Activated CD4-positive, CD25-positive, alpha-beta regulatory T cell treated with anti-CD3 and anti-CD28 coated beads, Interleukin-2, amount 50 U/mL, for 72 hours (primary cell): ENCODE results near the gene A4GNT.
A peak's percentile ranks its signal among the peaks of the same experiment; 100 is the strongest.
"Not testable (repeated sequence)": the region's sequence is repeated elsewhere in the genome, so short reads cannot be mapped to it uniquely, and the experiment has no call there.

Source experiments
- DNase-seq: peaks from one replicate; pipeline ENCODE4 v3.0.0; 2021

Gene A4GNT

DNA sequence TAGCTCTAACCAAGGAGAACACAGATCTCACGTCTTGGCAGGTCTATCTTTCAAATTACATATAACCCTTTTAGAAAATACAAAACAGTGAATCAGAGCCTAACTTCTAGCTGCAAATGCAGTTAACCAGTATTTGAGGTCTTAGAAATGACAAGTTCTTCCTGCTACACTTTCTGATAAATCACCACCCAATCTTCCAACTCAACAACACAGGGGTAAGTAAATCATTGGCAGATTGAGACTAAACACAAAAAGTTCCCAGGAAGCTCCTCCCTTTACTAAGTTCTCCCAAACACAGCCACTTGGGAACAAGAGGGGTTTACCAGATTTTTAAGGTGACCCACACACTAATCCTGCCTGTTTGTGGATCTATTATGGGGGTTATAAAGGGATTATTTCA, at the start of gene A4GNT:
Gene A4GNT, minus strand, starts transcription at position 152 of the 400 bp plus-strand sequence. CDS start 1,134 bp downstream, outside the sequence.
- no peak for DNase-seq

DNA sequence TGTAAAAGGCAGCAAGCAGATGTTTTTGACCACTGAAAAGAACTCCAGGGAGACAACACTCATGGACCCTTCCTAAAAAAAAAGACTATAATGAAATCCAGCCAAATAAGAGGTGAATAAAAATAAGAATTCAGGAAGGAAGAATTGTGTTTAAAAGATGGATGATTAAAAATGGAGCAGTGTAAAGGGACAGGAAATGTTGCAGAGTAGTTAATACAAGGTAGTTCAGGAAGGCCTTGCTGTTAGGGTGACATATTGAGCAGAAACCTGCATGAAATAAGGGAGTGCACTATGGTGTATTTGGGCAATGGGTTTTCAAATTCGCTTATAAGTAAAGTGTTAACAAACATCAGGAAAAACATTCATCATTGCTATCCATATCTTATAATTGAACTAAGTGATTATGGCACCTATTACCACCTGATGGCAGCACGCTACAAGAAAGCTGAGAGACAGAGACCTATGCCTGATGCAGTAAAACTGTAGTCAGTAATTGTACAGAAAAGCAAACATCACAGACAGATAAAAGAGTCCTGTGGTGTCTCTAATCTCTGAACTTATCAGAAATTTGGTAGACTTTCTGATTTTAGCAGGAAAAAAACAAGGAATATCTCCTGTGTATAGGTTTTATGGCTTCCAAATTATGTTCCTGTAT, 48.3 kb upstream of the A4GNT start:
- DNase-seq, result no peak

DNA sequence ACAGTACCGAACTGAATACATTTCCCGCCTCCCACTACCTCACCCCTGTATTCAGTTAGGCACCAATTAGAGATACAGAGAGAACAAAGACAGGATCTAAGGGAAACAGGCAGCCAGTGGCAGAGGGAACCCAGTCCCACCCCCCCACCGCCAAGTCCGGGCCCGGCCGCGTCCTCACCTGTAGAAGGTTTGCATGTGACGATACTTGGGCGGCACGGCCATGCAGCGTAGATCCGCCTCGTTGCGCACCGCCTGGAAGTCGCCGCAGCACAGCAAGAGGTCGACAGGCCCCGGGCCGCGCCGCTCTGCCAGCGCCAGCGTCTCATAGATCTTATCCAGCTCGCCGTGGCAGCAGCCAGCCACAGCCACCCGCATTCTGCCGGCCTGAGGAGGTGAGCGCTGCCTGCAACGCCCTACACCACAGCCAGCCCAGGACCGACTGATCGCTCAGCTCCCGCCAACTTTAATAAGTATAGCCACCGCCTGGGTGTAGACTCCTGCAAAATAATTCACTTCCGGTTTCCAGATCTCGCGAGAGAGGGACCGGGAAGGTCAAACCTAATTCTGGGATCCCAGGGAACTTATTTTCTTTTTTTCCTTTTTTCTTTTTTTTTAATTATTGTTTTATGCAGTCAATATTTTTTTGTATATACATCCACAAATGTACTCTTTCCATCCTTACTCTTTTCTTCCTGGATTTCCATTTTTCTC, 42.4 kb upstream of the A4GNT start, which contains the start of gene DBR1:
Gene DBR1, minus strand, starts transcription at position 501 of the 711 bp plus-strand sequence. Its CDS starts 126 bp downstream, at position 375.
- peak; percentile 73 for DNase-seq

DNA sequence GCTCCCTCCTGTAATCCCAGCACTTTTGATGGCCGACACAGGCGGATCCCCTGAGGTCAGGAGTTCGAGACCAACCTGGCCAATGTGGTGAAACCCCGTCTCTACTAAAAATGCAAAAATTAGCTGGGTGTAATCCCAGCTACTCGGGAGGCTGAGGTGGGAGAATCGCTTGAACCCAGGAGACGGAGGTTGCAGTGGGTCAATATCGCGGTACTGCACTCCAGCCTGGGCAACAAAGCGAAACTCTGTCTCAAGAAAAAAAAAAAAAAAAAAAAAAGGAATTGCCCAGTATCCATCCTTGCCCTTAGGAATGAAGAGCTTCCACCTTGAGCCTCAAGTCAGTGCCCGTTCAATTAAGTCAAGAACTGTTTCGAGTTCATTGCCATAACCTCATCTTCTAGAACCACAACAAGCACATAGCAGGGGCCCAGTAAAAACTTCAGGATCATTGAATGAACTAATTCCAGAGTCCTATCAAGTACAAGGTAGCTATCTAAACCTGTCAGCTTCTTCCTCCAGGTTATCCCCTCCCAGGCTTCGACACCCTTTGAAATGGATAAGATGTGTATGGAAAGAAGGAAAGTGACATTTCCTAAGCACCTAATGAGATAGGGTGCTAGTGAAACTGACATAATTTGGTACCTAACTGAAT, 41.7 kb upstream of the A4GNT start:
- no peak for DNase-seq

DNA sequence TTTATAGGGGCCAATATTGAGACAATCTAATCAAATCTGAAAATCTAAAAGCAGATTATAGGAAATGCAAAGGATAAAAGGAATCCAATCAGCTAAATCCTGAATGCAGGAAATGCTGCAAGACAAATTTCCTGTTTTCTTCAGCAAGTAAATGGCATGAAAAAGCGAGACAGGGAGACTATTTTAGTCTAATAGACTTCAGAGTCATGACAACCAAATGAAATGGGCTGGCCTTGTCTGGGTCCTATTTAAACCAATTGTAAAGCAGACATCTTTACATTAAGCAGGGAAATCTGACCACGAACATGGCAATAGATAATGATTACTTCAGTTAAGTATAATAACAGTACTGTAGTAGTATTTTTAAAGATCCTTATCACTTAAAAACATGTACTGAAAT, 40.4 kb upstream of the A4GNT start:
- DNase-seq, result no peak

DNA sequence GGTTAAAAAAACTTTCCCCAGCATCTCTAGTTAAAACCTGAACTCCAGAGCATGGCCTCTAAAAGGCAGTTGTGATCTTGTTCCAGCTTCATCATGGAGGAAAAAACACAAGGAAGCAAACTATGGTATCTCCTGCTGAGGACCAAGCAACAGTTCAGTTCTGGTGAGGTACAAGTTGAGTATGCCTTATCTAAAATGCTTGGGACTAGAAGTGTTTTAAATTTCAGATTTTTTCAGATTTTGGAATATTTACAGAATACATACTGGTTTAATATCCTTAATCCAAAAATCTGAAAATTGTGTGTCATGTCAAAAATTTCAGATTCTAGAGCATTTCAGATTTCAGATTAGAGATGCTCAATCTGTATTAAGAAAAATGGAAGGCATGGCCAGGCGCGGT, 32.9 kb upstream of the A4GNT start:
- no peak for DNase-seq

DNA sequence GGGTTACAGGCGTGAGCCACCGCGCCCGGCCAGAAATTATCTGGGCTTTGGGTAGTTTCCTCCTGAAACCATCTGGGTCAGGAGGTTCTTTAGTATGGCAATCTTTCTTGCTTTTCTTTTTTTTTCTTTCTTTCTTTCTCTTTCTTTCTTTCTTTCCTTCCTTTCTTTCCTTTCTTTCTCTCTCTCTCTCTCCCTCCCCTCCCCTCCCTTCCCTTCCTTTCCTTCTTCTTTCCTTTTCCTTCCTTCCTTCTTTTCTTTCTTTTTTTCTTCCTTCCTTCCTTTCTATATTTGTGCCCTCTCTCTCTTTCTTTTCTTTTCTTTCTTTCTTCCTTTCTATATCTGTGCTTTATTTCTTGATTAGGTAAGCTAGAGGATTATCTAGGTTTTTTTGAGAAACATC, 25.6 kb upstream of the A4GNT start:
- no peak for DNase-seq

DNA sequence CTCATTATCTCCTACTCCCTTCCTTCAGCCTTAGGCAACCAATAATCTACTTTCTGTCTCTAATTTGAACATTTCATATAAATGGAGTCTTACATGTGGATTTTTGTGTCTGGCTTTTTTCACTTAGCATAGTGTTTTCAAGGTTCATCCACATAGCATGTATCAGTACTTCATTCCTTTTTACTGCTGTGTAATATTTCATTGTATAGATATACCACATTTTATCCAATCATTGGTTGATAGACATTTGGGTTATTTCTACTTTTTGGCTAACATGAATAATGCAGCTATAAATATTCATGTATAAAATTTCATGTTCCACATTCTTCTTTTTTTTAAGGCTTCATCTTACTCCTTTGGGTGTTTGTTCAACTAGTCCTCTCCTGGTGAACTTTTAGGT, 22.3 kb upstream of the A4GNT start:
- DNase-seq, result no peak

DNA sequence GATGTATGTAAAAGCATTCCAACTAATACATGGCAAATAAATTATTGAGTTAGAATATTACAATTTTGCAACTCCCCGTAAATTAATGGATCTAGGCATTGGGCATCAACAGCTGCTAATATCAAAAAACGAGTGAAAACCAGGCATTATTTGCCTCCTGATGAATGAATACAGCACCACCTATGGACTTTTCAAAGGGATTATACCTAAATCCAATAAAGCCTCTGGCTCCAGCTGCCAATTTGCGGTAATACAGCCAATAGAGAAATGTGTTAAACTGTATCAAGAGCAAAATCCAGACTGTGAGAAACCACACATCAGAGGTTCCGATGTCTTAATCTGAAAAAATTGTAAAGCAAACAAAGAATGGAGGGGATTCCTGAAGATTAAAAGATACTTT, 16.3 kb upstream of the A4GNT start:
- DNase-seq, result no peak

DNA sequence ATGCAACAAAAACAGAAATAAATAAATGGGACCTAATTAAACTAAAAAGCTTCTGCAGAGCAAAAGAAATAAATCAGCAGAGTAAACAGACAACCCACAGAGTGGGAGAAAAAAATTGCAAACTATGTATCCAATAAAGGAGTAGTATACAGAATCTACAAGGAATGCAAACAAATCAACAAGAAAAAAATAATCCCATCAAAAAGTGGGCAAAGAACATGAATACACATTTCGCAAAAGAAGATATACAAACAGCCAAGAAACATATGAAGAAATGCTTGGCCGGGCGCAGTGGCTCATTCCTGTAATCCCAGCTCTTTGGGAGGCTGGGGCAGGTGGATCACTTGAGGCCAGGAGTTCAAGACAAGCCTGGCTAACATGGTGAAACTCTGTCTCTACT, 10.0 kb upstream of the A4GNT start:
- not testable (repeated sequence) for DNase-seq

DNA sequence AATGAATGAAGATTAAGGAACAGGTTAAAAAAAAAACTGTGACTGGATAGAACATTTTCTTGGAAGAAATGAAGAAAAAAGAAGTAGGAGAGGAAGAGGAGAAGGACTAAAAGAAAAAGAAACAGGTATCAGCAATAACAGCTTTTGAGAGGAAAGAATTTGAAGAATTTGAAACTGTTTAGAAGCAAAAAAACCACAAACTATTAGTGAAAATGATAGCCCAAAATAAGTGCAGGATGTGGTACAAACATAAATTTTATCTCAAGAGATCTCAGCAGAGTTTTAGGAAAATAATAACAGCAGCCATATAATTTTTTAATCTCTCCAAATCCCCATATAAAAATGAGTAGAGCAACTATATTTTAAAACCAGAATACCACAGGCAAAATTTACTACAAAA, 8.8 kb upstream of the A4GNT start:
- no peak for DNase-seq

DNA sequence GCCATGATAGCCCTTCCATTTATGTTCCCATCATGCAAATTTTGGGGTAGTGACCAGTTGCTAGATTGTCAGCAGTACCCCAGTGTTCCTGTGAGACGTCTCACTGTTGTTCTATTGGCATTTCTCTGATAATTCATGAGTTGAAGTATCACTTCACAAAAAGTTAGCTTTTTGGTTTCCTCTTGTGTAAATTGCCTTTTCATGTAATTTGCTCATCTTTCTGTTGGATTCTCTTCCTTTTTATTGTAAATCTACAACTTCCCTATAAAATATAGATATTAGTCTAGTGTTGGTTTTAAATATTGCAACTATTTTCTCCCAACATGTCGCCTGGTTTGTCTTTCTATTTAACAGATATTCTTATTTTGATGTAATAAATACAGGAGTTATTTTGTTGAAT, 7.5 kb upstream of the A4GNT start:
- DNase-seq, result no peak

DNA sequence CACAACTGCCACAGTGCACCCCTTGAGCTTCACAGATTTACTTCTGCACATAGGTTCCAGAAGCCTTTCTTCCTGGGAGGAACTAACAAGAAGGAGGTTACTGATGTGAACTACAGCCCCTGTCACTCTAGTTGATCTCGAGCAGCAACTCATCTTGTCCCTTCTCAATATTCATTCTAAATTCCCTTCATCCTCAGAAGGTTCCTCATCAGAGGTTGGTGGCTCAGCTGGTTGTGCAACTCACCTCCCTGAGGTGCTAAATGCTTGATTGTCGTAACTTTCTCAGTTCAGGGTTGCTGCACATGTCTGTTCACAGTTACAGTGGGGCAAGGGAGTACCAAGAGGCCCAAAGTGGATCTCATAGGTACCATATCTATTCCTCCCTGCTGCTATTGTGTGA, 5.7 kb upstream of the A4GNT start:
- no peak for DNase-seq

DNA sequence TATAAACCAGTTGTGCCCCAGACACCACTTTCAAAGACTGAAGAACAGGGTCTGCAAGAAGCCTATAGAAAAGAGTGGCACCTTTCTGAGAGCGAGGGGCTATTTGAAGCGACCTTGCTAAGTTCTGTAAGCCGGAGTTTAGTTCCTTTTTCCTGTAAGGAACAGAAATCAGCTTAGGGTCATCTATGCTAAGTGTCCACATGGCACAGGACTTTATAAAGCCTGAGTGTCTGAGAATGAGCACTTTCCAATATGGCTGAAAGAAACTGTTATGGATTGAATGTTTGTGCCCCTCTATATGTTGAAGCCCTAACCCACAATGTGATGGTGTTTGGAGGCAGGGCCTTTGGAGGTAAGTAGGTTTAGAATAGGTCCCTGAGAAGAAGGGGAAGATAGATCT, 4.0 kb upstream of the A4GNT start:
- DNase-seq, result no peak

DNA sequence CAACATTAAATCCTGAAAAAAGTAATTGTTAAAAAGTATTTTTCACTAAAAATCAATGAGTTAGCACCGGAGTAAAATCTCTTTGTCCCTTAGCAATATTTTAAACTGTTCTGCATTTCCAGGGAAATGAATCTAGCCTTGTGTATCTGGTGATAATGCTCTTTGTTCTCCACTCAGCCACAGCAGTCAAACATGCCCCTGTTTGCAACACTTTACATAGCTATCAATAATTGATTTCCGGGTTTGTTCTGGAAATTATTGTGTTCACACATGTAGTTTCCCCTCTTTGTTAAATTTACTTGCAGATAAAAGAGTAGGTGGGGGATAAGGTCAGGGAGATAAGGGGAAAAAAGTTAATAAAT, 3.6 kb upstream of the A4GNT start:
- no peak for DNase-seq

DNA sequence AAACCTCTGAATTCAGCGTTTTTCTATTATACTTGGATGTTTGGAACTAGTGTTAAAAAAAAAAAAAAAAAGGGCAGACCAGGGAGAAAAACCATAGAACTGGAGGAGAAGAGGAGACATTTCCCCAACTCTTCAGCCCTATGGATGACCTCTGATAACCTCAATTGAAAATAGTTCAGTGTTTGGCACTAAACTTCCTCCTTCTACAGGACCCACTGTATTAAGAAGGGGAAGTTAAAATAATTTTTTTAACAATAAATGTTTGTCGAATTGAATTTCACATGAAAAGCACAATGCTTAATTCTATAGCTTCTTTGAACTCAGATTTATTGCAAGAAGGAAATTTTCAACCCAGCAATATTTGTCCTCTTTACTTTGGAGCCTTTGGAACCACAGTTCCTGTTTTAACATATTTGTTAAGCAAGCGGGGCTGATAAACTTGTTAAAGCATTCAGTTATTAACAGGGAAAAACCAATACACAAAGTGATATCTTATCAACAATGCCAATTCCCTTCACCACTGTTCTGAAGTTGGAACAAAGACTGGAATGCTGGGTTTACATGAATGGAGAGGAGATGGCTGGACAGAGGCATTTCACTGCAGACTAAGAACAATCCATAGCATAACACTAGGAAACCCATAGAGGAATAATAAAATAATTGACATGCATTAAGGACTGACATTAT, 3.1 kb upstream of the A4GNT start:
- DNase-seq, result no peak

DNA sequence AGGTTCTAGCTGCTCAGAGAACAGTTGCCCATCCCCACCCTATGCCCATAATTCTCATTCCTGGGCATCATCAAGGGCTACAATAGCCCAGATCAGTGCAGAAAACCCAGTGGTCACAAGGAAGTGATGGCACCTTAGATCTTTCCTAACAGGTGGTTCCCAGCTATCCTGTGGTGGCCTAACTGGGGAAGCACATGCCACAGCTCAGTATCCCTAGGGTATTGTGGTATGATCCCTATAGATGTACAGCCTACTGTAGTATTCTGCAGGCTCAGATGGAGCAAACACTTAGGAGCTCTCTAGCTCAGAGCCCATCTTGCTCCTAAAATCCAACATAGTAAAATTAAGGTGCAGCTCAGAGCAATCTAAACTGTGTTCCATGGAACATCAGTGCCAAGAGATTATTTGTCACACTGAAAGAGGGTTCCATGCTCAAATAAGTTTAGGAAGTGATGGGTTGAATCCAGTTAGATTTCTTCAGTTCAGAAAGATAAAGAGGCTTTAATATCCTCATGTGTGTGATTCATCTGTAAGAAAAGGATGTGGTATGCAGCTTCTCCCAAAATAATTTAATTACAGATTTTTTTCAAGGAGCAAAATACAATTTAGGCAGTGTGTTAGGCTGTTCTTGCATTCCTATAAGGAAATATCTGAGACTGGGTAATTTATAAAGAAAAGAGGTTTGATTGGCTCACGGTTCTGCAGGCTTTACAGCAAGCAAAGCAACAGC, 4.4 kb downstream of the A4GNT start:
- DNase-seq, result no peak

DNA sequence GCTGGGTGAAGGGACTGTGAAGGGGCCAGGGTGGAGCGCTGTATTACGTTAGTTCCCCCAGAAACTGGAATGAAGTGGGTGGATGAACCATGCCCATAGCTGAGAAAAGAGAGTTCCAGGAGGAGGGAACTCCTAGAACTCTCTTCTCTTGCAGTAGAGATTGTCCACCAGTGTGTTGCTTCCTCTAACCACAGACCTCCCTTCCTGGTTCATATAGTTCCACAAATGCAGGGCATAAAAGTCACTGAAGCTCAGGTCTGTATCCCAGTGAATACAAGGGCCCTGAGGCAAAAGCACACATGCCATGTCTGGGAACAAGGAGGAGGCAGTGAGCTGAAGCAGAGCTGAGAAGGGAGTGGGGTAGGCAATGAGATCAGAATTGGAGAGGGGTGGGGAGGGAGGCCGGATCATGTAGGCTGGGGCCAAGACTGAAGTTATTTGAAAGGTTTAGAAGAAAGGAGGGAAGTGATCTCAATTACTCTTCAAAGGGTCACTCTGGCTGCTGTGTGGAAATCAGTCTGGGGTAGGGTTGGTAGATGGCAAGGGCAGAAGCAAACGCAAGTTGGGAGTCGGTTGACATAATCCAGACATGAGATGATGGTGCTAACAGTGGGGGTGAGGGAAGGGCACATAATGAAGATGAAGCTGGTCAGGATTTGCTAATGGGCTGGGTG, 6.5 kb downstream of the A4GNT start:
- DNase-seq, result no peak

DNA sequence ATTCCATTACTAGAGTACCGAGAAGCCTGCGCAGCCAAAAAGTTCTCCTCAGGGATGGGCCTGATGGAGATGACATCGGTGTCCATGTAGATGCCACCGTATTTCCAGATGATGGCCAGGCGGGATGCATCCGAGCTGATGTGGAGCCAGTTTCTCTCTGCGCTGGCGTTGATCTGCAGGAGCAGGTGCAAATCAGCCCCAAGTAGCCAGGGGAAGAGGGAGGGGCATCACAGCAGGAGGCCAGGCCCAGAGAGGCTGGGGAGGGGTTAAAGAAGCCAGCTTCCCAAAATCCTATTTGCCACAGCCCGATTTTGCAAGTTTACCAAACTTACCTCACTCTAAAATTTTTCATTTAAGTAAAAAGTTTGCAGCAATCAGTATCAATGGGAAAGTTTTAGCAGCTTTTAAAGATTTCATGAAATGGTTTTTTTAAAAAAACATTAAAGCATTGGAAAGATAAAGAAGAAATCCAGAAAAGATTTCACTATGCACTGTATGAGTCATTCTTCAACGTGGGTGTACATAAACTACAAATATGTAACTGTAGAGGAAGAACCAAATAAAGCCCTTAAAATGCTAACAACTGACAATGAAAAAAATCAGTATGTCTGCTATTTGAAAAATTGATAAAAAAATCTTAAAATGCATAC, 7.4 kb downstream of the A4GNT start:
- no peak for DNase-seq

DNA sequence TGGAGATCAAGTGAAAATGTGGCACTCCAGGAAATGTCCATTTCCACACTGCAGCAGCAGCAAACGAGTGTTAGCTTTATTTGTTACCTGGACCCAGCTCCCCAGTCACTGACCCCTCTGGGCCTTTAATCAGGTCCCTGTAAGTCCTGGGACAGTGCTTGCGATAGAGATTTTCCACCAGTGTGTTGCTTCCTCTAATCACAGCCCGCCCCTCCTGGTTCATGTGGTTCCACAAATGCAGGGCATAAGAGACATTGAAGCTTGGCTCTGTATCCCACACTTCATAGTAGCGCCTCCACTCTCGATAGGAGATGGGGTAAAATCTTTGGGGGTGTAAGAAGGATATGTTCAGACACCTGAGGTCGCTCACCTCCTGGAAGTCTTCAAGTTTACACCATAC, 8.0 kb downstream of the A4GNT start:
- DNase-seq, result no peak

DNA sequence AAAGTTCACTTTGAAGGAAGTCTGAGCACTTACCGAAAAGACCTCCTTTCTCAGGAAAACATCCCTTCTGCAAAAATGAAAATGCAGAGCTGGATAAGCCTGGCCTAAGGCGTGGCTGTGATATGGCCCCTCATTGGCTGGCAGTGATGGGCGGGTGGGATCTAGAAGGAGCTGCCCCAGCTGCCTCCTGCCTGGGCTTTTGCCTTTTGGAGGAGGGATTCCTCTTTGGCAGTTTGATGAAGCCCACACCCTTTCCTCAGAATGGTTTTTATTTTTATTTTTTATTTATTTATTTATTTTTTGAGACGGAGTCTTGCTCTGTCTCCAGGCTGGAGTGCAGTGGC, 12.8 kb downstream of the A4GNT start:
- DNase-seq, result no peak
